SU-DHL-6 (cell line): ENCODE results near the gene CCR6.
A peak's percentile ranks its signal among the peaks of the same experiment; 100 is the strongest.

ENCODE experiments used
- H2AFZ ChIP-seq: fragments of 200-600 bp; sonication (generic); 2 replicates; pipeline ENCODE4 v1.6.1; 2014; ENCODE audit warnings: low read depth, mild to moderate bottlenecking, moderate library complexity, mixed read lengths, antibody characterized with exemption, low read length; ENCODE audit not compliant: severe bottlenecking
- H3F3A ChIP-seq: fragments of 200-600 bp; shearing (Covaris generic); 2 replicates; pipeline ENCODE4 v1.6.0; 2016; ENCODE audit warnings: antibody characterized with exemption, mild to moderate bottlenecking; ENCODE audit not compliant: insufficient read depth
- H3K27ac ChIP-seq: fragments of 200-600 bp; sonication (generic); 2 replicates; pipeline ENCODE4 v1.5.1; 2016; ENCODE audit warnings: low read depth, mild to moderate bottlenecking, low read length, moderate library complexity, mixed read lengths
- H3K27me3 ChIP-seq: fragments of 200-600 bp; sonication (generic), shearing (Covaris generic); 2 replicates; pipeline ENCODE4 v1.6.0; 2014; ENCODE audit warnings: mild to moderate bottlenecking, low read length
- H3K36me3 ChIP-seq: fragments of 200-600 bp; sonication (generic); 2 replicates; pipeline ENCODE4 v1.6.1; 2014; ENCODE audit warnings: mild to moderate bottlenecking, low read length, mixed read lengths
- H3K4me2 ChIP-seq: fragments of 300-600, 200-600 bp; shearing (Covaris generic), sonication (generic); 2 replicates; pipeline ENCODE4 v1.6.0; 2014; ENCODE audit warnings: low read length, low read depth, mild to moderate bottlenecking; ENCODE audit not compliant: poor library complexity, severe bottlenecking
- H3K4me3 ChIP-seq: fragments of 200-600 bp; sonication (generic); 2 replicates; pipeline ENCODE4 v1.5.1; 2014; ENCODE audit warnings: antibody characterized with exemption, low read length, mild to moderate bottlenecking, mixed read lengths; ENCODE audit not compliant: insufficient read depth, poor library complexity, severe bottlenecking
- H3K79me2 ChIP-seq: fragments of 200-600 bp; sonication (generic); 2 replicates; pipeline ENCODE4 v1.6.1; 2014; ENCODE audit warnings: mild to moderate bottlenecking, low read length, moderate library complexity; ENCODE audit not compliant: insufficient read depth
- H3K9ac ChIP-seq: fragments of 200-600 bp; sonication (generic); 2 replicates; pipeline ENCODE4 v1.7.0; 2014; ENCODE audit warnings: mild to moderate bottlenecking, low read length
- H3K9me2 ChIP-seq: fragments of 200-600 bp; sonication (generic); replicated peaks from 2 replicates; pipeline ENCODE4 v1.6.1; 2014; ENCODE audit warnings: low read length; ENCODE audit not compliant: insufficient read depth
- H3K9me3 ChIP-seq: fragments of 200-600 bp; sonication (generic); 2 replicates; pipeline ENCODE4 v1.6.1; 2014; ENCODE audit warnings: low read length, mixed read lengths; ENCODE audit not compliant: insufficient read depth
- H4K20me1 ChIP-seq: fragments of 200-600 bp; sonication (generic); 2 replicates; pipeline ENCODE4 v1.6.1; 2014; ENCODE audit warnings: low read depth, mild to moderate bottlenecking, antibody characterized with exemption, low read length, moderate library complexity, mixed read lengths
- EZH2phosphoT487 ChIP-seq: fragments of 200-600 bp; sonication (generic), shearing (Covaris generic); conservative IDR thresholded peaks from 2 replicates; pipeline ENCODE4 v1.6.1; 2018; ENCODE audit warnings: mild to moderate bottlenecking, antibody characterized with exemption, low read length, moderate library complexity, mixed read lengths
- TF ChIP-seq, protein P1 (sequence below): fragments of 200-600 bp; sonication (generic); IDR thresholded peaks from one replicate; pipeline ENCODE4 v1.5.1; 2017; ENCODE audit warnings: antibody characterized with exemption, mild to moderate bottlenecking, low read length, moderate library complexity; ENCODE audit not compliant: insufficient read depth, poor library complexity, severe bottlenecking

The CCR6 gene

DNA sequence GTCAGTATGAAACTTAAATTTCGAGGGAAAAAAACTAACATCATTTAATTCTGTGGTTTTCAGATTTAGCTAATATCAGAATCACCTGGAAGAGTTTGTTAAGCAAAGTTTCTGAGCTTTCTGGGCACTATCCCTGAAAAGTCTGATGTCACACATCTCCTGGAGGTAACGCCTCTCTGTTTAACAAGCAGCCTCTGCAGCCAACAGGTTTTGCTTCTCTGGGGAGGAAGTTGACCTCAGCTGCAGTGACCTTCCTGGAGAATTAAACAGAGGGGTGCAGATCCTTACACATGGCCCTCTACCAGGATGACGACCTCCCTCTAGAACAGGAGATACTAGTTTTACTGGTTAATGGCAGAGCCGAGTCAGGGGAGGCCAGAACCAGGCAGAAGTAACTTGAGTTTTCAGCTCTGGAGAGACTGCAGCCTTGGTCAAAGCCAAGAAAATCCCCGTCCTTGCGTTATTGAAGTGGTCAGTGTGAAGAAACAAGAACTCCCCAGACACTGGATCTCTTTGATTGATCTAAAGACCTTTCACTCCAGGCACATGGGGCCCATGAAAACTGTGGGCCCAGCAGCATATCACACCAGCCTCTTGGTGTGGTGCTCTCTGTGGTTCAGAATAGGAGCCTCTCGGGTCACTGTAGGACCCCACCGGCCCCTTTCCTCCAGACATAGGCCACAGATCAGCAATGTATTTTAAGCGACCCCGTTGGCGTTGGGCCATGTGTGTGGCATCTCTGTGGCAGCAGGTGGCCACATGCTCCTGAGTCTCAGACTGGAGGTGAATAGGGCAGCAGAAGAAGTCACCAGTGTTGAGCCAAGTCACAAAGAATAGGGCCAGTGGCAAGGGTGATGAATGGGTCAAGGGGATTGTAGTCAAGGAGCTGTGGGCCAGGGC, 33.4 kb upstream of the CCR6 start:
- Histone ChIP-seq H3K36me3 (no peaks in the 10 kb centered on the region), H3K9ac (peak overlapping the region; percentile 19), H3K9me3 (no peaks in the 10 kb centered on the region), H3K4me3 (peak overlapping the region; percentile 6), H3K79me2 (no peaks in the 10 kb centered on the region), H4K20me1 (no peaks in the 10 kb centered on the region), H3K4me2 (peak overlapping the region; percentile 55), H3K27me3 (no peaks in the 10 kb centered on the region), H3K9me2 (no peaks in the 10 kb centered on the region), H3K27ac (peak overlapping the region; percentile 92), H2AFZ (no peak overlapping the region), H3F3A (peaks cover 52% of the 10 kb centered on the region)
- no peak for TF ChIP-seq EZH2phosphoT487
- TF ChIP-seq, protein P1, sequence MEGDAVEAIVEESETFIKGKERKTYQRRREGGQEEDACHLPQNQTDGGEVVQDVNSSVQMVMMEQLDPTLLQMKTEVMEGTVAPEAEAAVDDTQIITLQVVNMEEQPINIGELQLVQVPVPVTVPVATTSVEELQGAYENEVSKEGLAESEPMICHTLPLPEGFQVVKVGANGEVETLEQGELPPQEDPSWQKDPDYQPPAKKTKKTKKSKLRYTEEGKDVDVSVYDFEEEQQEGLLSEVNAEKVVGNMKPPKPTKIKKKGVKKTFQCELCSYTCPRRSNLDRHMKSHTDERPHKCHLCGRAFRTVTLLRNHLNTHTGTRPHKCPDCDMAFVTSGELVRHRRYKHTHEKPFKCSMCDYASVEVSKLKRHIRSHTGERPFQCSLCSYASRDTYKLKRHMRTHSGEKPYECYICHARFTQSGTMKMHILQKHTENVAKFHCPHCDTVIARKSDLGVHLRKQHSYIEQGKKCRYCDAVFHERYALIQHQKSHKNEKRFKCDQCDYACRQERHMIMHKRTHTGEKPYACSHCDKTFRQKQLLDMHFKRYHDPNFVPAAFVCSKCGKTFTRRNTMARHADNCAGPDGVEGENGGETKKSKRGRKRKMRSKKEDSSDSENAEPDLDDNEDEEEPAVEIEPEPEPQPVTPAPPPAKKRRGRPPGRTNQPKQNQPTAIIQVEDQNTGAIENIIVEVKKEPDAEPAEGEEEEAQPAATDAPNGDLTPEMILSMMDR = peak; percentile 19

DNA sequence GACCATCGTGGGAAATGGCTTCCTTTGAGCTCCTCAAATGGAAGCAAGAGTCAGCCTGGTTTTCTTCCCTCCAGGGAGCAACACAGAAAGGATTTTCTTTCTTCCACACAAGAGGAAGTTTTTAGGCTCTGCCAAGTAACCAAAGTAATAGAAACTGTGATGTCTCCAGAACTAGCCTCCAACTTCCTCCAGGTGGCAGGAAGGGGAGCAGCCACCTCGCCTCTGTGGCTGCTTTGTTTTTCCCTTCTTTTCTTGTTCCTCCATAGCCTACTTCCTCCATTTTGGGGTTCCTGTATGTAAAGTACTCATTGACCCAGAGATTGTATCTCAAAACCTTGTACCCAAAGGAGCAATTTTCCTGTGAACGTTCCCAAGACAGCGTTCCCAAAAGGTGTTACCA, 32.7 kb upstream of the CCR6 start:
- Histone ChIP-seq H3K27ac (peak overlapping the region; percentile 92), H3F3A (peaks cover 55% of the 10 kb centered on the region), H3K36me3 (no peaks in the 10 kb centered on the region), H3K4me3 (no peak overlapping the region), H2AFZ (no peak overlapping the region), H3K4me2 (peak overlapping the region; percentile 55), H3K27me3 (no peaks in the 10 kb centered on the region), H3K9ac (peak overlapping the region; percentile 6; the same call in 1 of the 2 replicates), H3K79me2 (no peaks in the 10 kb centered on the region), H3K9me2 (no peaks in the 10 kb centered on the region), H3K9me3 (no peaks in the 10 kb centered on the region), H4K20me1 (no peaks in the 10 kb centered on the region)
- TF ChIP-seq, protein P1 = no peak
- no peak for TF ChIP-seq EZH2phosphoT487

DNA sequence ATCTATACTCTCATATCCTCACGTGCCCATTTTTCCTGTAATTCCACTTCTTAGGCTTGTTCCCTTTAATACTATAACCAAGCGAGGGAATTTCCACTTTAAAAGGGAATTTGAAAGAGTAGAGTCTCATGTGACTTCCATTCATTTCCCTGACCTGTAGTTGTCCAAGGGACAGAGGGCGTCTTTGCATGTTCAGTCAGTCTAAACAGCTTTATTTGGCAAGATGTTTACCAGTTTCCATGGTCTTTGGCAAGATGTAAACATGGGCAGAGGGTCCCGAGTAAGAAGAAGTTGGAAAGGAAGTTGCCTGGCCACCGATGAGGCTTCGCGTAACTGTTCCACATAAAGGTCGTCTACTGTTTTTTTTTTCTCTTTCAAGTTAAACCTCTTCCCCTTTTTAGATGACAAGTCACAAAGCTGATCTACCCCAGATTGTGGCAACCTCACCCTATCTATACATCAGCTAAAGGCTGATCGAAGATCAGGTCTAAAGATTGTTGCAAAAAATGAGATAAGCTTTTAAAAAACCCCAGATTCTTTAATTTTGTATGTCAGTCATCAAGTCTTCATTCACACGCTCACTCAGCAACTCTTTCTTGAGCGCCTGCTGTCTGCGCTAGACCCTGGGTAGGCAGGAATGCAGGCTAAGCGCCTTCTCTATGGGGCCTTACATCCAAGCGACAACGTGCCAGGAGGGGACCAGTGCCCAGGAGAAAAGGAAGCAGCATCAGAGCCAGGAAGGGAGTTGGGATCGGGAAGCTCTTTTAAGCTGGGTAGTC, 31.7 kb upstream of the CCR6 start:
- H3F3A ChIP-seq = peaks cover 57% of the 10 kb centered on the region
- no peak overlapping the region for H3K4me3 ChIP-seq
- H3K9me3 ChIP-seq = no peaks in the 10 kb centered on the region
- no peak overlapping the region for H2AFZ ChIP-seq
- no peak overlapping the region for H3K9ac ChIP-seq
- H3K27me3 ChIP-seq = no peaks in the 10 kb centered on the region
- H3K36me3 ChIP-seq = no peaks in the 10 kb centered on the region
- H3K4me2 ChIP-seq = peak overlapping the region; percentile 55
- no peaks in the 10 kb centered on the region for H3K9me2 ChIP-seq
- peak overlapping the region; percentile 92 for H3K27ac ChIP-seq
- TF ChIP-seq, protein P1 = no peak
- no peak for TF ChIP-seq EZH2phosphoT487
- H4K20me1 ChIP-seq = no peaks in the 10 kb centered on the region
- H3K79me2 ChIP-seq = no peaks in the 10 kb centered on the region
